ENCODE data around the gene VTCN1. TPM values are rescaled to one million over a fixed set of nuclear protein-coding genes. Genes with fewer than 3 reads are reported as not detected.

VTCN1 gene
- total RNA-seq, 4 donors from 2014 or later, result 1.7 to 9.4 (median 3.4) TPM

DNA sequence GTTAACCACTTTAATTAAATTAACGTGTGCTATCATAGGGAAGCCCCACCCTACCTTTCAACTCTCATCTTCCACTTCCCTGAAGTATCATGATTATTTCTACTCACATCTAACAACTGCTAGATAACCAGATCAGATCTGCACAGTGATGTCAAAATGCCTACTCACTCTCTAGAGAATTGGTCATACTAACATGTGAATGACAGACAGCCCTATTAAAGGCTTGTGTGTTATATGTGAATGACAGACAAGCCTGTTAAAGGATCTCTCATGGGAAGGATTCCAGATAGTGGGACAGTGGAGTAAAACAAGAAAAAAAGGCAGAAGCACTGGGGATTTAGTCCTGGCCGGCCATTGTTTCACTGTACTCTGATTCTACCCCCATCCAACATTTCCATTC lies 12.6 kb downstream of the VTCN1 start:
- Histone ChIP-seq H3K4me3 (no peak overlapping the region), H3K36me3 (no peaks in the 10 kb centered on the region), H3K4me1 (no peaks in the 10 kb centered on the region), H3K27ac (no peak overlapping the region), H3K9me3 (no peaks in the 10 kb centered on the region), H3K27me3 (no peaks in the 10 kb centered on the region)
- DNase-seq (ENCODE audit: low spot score in 2 of 2), result no peak
- 72% methylated on average over 2 of the region's 2 CpGs for WGBS
- TF ChIP-seq, protein P1, sequence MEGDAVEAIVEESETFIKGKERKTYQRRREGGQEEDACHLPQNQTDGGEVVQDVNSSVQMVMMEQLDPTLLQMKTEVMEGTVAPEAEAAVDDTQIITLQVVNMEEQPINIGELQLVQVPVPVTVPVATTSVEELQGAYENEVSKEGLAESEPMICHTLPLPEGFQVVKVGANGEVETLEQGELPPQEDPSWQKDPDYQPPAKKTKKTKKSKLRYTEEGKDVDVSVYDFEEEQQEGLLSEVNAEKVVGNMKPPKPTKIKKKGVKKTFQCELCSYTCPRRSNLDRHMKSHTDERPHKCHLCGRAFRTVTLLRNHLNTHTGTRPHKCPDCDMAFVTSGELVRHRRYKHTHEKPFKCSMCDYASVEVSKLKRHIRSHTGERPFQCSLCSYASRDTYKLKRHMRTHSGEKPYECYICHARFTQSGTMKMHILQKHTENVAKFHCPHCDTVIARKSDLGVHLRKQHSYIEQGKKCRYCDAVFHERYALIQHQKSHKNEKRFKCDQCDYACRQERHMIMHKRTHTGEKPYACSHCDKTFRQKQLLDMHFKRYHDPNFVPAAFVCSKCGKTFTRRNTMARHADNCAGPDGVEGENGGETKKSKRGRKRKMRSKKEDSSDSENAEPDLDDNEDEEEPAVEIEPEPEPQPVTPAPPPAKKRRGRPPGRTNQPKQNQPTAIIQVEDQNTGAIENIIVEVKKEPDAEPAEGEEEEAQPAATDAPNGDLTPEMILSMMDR (IDR thresholded peaks at IDR 0.05), result no peak
- TF ChIP-seq POLR2A (IDR thresholded peaks at IDR 0.05), result no peak
- no peak for TF ChIP-seq EP300 (IDR thresholded peaks at IDR 0.05)
- TF ChIP-seq POLR2AphosphoS5 (IDR thresholded peaks at IDR 0.05), result no peak

DNA sequence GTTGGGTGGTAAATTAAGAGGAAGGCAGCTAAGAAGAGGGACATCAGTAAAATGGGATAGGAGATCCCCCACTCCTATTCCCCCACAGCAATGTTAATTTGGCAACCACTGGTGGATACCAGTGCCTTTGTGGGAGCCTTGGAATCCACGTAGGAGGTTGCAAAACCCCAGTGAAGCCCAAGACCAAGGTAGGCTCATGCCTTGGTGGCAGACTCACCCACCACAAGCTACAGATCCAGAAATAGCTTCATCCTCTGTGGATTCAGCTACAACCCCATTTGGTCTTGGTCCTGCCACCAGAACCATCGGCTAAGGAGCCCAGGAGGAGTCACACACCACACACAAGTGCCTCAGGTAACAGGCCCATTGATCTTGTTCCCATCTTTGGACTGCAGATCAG lies 21.0 kb downstream of the VTCN1 start:
- TF ChIP-seq POLR2A (IDR thresholded peaks at IDR 0.05) (no peak), POLR2AphosphoS5 (IDR thresholded peaks at IDR 0.05) (no peak), EP300 (IDR thresholded peaks at IDR 0.05) (no peak)
- TF ChIP-seq, protein P1 (IDR thresholded peaks at IDR 0.05), result no peak
- 90% methylated on average over 1 of the region's 2 CpGs for WGBS
- H3K4me3 ChIP-seq, result no peak overlapping the region
- no peak for DNase-seq (ENCODE audit: low spot score in 2 of 2)
- H3K9me3 ChIP-seq, result no peaks in the 10 kb centered on the region
- H3K27me3 ChIP-seq, result no peaks in the 10 kb centered on the region
- H3K27ac ChIP-seq, result no peak overlapping the region
- H3K4me1 ChIP-seq, result no peaks in the 10 kb centered on the region
- H3K36me3 ChIP-seq, result no peaks in the 10 kb centered on the region

DNA sequence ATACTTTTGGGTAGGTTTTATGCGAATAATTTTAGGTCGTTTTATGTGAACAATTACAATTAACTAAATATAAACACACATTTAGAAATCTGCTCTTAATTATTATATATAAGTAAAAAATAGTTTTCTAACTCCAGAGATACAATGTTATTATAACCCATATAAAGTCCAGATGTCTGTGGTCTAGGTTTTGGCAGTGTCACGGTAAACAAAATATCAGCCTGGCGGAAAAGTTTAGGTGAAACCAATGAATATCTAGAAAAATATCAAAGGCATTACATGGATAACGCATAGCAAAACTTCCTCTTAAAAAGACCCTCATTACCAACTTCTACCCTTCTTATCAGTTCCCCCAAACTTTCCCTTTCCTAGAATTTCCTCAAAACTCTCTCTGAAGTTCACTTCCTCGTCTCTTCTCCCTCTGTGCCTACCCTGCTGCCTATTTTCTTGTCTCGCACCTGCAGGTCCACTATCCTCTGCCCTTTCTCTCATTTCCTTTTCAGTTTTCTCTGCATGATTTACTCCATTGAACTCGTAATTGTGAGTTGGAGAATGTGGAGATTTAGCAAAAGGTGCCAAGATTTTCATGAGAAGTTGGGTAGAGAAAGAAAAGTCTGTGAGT lies 21.8 kb downstream of the VTCN1 start:
- H3K4me3 ChIP-seq, result no peak overlapping the region
- 54% methylated on average over 8 of the region's 8 CpGs for WGBS
- H3K27ac ChIP-seq, result no peak overlapping the region
- H3K36me3 ChIP-seq, result no peaks in the 10 kb centered on the region
- no peaks in the 10 kb centered on the region for H3K4me1 ChIP-seq
- no peak for DNase-seq (ENCODE audit: low spot score in 2 of 2)
- H3K9me3 ChIP-seq, result no peaks in the 10 kb centered on the region
- TF ChIP-seq POLR2AphosphoS5 (IDR thresholded peaks at IDR 0.05), result no peak
- TF ChIP-seq, protein P1 (IDR thresholded peaks at IDR 0.05), result no peak
- TF ChIP-seq POLR2A (IDR thresholded peaks at IDR 0.05), result no peak
- no peak for TF ChIP-seq EP300 (IDR thresholded peaks at IDR 0.05)
- H3K27me3 ChIP-seq, result no peaks in the 10 kb centered on the region

DNA sequence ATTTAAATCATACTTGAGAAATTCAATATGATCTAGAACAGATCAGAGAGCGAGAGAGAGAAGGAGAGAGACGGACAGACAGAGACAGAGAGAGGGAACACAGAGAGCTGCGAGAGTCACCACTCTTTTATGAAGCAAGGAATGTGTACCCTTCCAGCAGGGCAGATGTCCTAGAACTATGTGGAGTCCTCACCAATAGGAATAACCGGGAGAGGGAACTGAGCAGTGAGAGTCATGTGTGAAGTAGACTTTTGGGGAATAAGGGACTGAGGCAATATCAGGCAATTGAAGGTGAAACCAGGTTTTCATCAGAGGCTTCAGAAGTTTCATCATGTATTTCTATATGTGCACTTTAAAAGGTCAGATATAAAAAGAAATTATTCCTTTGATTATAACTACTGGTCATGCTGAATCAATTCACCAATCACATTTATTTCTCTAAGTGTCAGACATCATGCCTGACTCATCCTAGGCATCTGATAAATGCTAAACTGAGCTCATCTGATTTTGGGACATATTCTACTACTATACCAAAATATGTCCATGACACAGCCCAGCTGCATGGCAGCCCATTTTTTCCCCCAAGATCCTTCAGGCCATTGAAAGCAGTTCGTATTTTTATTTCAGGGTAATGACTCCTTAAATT lies 22.4 kb downstream of the VTCN1 start:
- no peaks in the 10 kb centered on the region for H3K9me3 ChIP-seq
- no peak overlapping the region for H3K4me3 ChIP-seq
- no peak for DNase-seq (ENCODE audit: low spot score in 2 of 2)
- H3K36me3 ChIP-seq, result no peaks in the 10 kb centered on the region
- H3K4me1 ChIP-seq, result no peaks in the 10 kb centered on the region
- TF ChIP-seq POLR2A (IDR thresholded peaks at IDR 0.05) (no peak), POLR2AphosphoS5 (IDR thresholded peaks at IDR 0.05) (no peak), EP300 (IDR thresholded peaks at IDR 0.05) (no peak)
- TF ChIP-seq, protein P1 (IDR thresholded peaks at IDR 0.05), result no peak
- 68% methylated on average over 5 of the region's 5 CpGs for WGBS
- no peaks in the 10 kb centered on the region for H3K27me3 ChIP-seq
- no peak overlapping the region for H3K27ac ChIP-seq

DNA sequence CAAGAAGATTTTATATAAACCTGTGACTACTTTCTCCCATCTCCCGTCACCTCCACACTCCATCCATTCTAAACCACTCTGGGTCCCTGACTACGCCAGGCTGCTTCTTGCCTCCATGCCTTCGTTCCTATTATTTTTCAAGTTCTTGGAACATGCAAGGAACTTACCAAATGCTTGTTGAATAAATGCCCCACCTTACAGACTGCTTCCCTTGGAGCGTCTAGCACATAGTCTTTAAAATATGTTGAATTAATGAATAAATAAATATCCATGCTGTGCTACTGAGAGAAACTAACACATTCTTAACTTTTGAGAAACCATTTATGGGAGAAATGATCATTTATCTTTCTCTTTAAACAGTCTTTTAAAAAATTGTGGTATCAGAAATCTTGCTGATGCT lies 27.6 kb downstream of the VTCN1 start:
- H3K27me3 ChIP-seq, result no peaks in the 10 kb centered on the region
- TF ChIP-seq, protein P1 (IDR thresholded peaks at IDR 0.05), result no peak
- no peak for TF ChIP-seq POLR2AphosphoS5 (IDR thresholded peaks at IDR 0.05)
- H3K36me3 ChIP-seq, result no peaks in the 10 kb centered on the region
- no peak for DNase-seq (ENCODE audit: low spot score in 2 of 2)
- no peak overlapping the region for H3K4me3 ChIP-seq
- 87% methylated on average over 4 of the region's 4 CpGs for WGBS
- H3K4me1 ChIP-seq, result no peaks in the 10 kb centered on the region
- H3K9me3 ChIP-seq, result no peaks in the 10 kb centered on the region
- no peak overlapping the region for H3K27ac ChIP-seq

Data from suprapubic skin (tissue), 4 donors.